ENCODE measurements around the gene FAM24A.
"Not testable (repeated sequence)": the region's sequence is repeated elsewhere in the genome, so short reads cannot be mapped to it uniquely, and the experiment has no call there.

The FAM24A gene
- 0 to 0.03 (median 0) reads per million in 18 experiments for total RNA-seq

- DNase-seq, result no peak
These were observed at the start of gene FAM24A for GRCh38 chr10:122910310-122910709. Gene FAM24A (plus strand): TSS chr10:122910610. CDS start chr10:122911635, 1,025 bp downstream.

GRCh38 chr10:122861711-122862161 lies 48.7 kb upstream of the FAM24A start:
- no peak for DNase-seq

- no peak for DNase-seq
These were observed 46.9 kb upstream of the FAM24A start for GRCh38 chr10:122863216-122864193.

GRCh38 chr10:122864194-122864592 lies 46.2 kb upstream of the FAM24A start:
- DNase-seq, result no peak

- no peak for DNase-seq
These were observed 45.5 kb upstream of the FAM24A start for GRCh38 chr10:122864901-122865300.

GRCh38 chr10:122866757-122867482 lies 43.5 kb upstream of the FAM24A start:
- not testable (repeated sequence) for DNase-seq

- not testable (repeated sequence) for DNase-seq
These were observed 41.6 kb upstream of the FAM24A start for GRCh38 chr10:122868768-122869167.

GRCh38 chr10:122871947-122872346 lies 38.5 kb upstream of the FAM24A start:
- DNase-seq, result not testable (repeated sequence)

GRCh38 chr10:122875843-122876466 lies 34.5 kb upstream of the FAM24A start:
- DNase-seq, result no peak

- DNase-seq, result no peak
These were observed 33.9 kb upstream of the FAM24A start for GRCh38 chr10:122876467-122876855.

- peak in 1 of 2 donors; percentile 2 for DNase-seq
These were observed 33.1 kb upstream of the FAM24A start for GRCh38 chr10:122877264-122877663.

- DNase-seq, result peak; percentile 18 to 23
These were observed 31.5 kb upstream of the FAM24A start for GRCh38 chr10:122878799-122879338.

GRCh38 chr10:122879339-122880273 lies 30.8 kb upstream of the FAM24A start, which contains the start of gene FAM24B:
Gene FAM24B (minus strand): TSS chr10:122879581. CDS start chr10:122850515, 29,066 bp downstream.
- peak; percentile 95 to 96 for DNase-seq

- DNase-seq, result no peak
These were observed 27.6 kb upstream of the FAM24A start for GRCh38 chr10:122882766-122883165.

GRCh38 chr10:122884166-122884565 lies 26.2 kb upstream of the FAM24A start:
- no peak for DNase-seq

GRCh38 chr10:122894261-122894944 lies 16.0 kb upstream of the FAM24A start:
- no peak for DNase-seq

GRCh38 chr10:122903861-122904260 lies 6.5 kb upstream of the FAM24A start:
- not testable (repeated sequence) for DNase-seq

GRCh38 chr10:122911889-122912484 lies 1.6 kb downstream of the FAM24A start:
- DNase-seq, result peak; percentile 24 to 35

- DNase-seq, result no peak
These were observed 5.3 kb downstream of the FAM24A start for GRCh38 chr10:122915700-122916099.

GRCh38 chr10:122930140-122930539 lies 19.7 kb downstream of the FAM24A start:
- DNase-seq, result no peak

Measured in inflammatory macrophage (primary cell).